ENCODE results near the gene MAP1LC3B.

GRCh38 chr16:87346517-87347060 lies 45.5 kb upstream of the MAP1LC3B start:
- no peak for TF ChIP-seq RNF2 (IDR thresholded peaks at IDR 0.05; ENCODE audit: borderline replicate concordance, low read depth)
- TF ChIP-seq RAD21 (conservative IDR thresholded peaks at IDR 0.05 in 1 of 2, IDR thresholded peaks at IDR 0.05 in 1 of 2) = no peak
- TF ChIP-seq TP53 (CRISPR knock-in tag; IDR thresholded peaks at IDR 0.05) = no peak
- TF ChIP-seq CTCF (IDR thresholded peaks at IDR 0.05) = no peak
- no peak for TF ChIP-seq EP300 (IDR thresholded peaks at IDR 0.05)
- TF ChIP-seq JUN (IDR thresholded peaks at IDR 0.05) = no peak
- no peak for TF ChIP-seq MYC (IDR thresholded peaks at IDR 0.05; ENCODE audit: borderline replicate concordance, low read length)
- no peak for TF ChIP-seq PBX3 (IDR thresholded peaks at IDR 0.05)
- TF ChIP-seq RFX5 (IDR thresholded peaks at IDR 0.05) = no peak

Measured in A549 (cell line).